ENCODE data around the gene EGFR. TPM values are rescaled to one million over a fixed set of nuclear protein-coding genes. Genes with fewer than 3 reads are reported as not detected.
A peak's percentile ranks its signal among the peaks of the same experiment; 100 is the strongest.

EGFR gene
- total and polyA plus RNA-seq, 5 experiments from 2014 or later, result not detected

GRCh38 chr7:55128693-55129394, 110.0 kb downstream of the EGFR start:
- Mint-ChIP-seq H3K9me3 (no peaks in the 10 kb centered on the region), H3K27me3 (peaks cover 0 to 22% (median 6%) of the 10 kb centered on the region in 5 donors), H3K4me1 (no peaks in the 10 kb centered on the region), H3K4me3 (no peak overlapping the region), H3K36me3 (no peaks in the 10 kb centered on the region), H3K27ac (no peak overlapping the region)
- DNase-seq, result no peak
- POLR2A ChIA-PET, result no interaction called here
- no peak for ATAC-seq

DNA sequence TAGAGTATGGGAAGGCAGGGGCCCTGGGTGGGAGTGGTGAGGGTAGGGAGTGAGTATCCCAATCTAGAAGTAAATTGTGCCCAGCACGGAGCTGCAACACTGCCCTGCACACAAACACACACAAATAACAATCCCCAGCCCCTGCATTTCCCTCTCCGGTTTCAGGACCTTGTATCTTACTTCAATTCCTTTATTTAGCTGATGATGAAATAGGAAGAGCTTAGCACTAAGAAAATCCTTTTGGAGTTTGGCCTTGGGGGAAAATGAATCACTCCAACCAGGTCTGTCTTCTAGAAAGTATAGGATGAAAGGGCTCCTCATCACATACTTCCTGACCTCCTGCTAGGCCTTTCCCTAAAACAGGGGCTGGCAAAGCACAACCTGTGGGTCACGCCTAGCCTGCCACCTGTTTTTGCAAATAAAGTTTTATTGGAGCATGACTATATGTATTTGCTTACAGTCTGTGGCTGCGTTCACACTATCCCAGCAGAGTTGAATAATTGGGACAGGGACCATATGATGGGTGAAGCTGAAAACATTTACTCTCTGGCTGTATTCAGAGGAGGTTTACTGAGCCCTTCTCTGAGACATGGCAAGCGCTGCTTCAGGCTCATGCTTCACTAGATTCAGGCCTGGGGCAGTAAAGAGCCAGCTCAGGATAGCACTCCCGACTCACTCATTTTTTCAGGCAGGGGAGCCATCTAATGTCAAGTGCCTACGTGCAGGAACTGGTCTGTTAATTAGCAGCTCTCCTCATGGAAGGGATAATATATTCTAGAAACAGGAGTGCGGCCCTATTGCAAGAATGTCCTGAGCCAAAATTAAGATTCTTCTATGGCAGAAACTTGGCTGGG, 111.0 kb downstream of the EGFR start:
- DNase-seq (no peak), ATAC-seq (no peak)
- Mint-ChIP-seq H3K36me3 (no peaks in the 10 kb centered on the region), H3K27ac (no peak overlapping the region), H3K9me3 (no peaks in the 10 kb centered on the region), H3K4me1 (no peaks in the 10 kb centered on the region), H3K4me3 (no peak overlapping the region), H3K27me3 (peaks cover 0 to 22% (median 6%) of the 10 kb centered on the region in 5 donors)
- POLR2A ChIA-PET, result no interaction called here

GRCh38 chr7:55130395-55131141, 111.8 kb downstream of the EGFR start:
- Mint-ChIP-seq H3K27ac (no peak overlapping the region), H3K36me3 (no peaks in the 10 kb centered on the region), H3K27me3 (peaks cover 0 to 21% (median 6%) of the 10 kb centered on the region in 5 donors), H3K9me3 (no peaks in the 10 kb centered on the region), H3K4me1 (no peaks in the 10 kb centered on the region), H3K4me3 (no peak overlapping the region)
- no peak for ATAC-seq
- POLR2A ChIA-PET, result no interaction called here
- no peak for DNase-seq

DNA sequence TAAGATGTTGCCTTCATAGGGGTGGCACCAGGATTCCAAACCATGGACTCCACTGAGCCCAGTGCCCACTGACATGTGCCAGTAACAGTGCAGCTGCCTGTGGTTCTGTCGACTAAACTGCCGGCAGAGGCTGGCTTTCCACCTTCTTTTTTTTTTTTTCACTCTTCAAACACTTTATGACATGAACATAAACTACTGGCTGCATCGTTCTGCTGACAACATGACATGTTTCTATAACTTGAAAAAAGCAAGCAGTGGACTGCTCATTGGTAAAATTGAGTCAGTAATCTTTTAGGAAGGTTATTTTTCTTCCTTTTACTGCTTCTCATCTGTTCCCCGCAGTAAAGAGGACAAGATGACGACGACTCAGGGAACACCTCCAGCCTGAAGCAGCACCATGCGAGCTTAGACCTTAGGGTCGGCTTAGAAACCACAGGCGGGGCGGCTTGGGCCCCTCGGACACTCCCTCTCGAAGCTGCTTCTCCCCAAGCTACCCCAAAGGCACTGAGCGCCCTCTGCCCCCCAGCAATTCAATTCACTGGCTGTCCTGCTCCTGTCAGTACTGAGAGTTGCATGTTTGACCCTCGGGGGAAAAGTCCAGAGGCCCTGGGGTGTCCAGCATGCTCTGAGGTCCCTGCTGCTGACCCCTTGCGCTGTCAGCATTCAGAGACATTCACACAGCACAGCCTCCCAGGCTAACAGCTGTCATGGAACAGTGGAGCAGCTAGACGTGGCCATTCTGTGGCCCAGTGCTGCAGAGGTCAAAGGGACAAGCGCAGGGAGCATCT, 112.5 kb downstream of the EGFR start:
- DNase-seq, result no peak
- no peaks in the 10 kb centered on the region for H3K36me3 Mint-ChIP-seq
- ATAC-seq, result no peak
- no peak overlapping the region for H3K4me3 Mint-ChIP-seq
- no peaks in the 10 kb centered on the region for H3K4me1 Mint-ChIP-seq
- peaks cover 0 to 1% (median 0%) of the 10 kb centered on the region in 9 donors for H3K9me3 Mint-ChIP-seq
- POLR2A ChIA-PET, result no interaction called here
- peaks cover 0 to 13% (median 0%) of the 10 kb centered on the region in 5 donors for H3K27me3 Mint-ChIP-seq
- no peak overlapping the region for H3K27ac Mint-ChIP-seq

DNA sequence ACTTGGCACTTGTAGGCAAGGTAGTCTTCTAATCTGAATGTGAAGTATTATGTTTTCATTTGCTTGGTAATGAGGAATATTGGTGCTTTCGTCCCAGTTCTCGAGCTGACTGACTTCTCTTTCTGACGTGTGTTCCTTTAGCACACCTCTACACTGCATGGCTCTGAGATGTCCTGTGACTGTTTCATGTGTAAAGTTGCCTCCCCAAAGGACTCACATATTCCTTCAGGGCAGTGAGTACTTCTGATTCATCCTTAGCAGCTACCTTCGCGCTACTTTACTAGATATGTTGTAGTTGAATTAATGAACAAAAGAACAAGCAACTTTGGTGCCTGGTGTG, 113.7 kb downstream of the EGFR start:
- DNase-seq (no peak), ATAC-seq (no peak)
- Mint-ChIP-seq H3K36me3 (no peaks in the 10 kb centered on the region), H3K4me1 (no peaks in the 10 kb centered on the region), H3K4me3 (no peak overlapping the region), H3K27me3 (peaks cover 0 to 13% (median 0%) of the 10 kb centered on the region in 5 donors), H3K9me3 (peaks cover 0 to 4% (median 0%) of the 10 kb centered on the region in 9 donors), H3K27ac (no peak overlapping the region)
- POLR2A ChIA-PET, result no interaction called here

DNA sequence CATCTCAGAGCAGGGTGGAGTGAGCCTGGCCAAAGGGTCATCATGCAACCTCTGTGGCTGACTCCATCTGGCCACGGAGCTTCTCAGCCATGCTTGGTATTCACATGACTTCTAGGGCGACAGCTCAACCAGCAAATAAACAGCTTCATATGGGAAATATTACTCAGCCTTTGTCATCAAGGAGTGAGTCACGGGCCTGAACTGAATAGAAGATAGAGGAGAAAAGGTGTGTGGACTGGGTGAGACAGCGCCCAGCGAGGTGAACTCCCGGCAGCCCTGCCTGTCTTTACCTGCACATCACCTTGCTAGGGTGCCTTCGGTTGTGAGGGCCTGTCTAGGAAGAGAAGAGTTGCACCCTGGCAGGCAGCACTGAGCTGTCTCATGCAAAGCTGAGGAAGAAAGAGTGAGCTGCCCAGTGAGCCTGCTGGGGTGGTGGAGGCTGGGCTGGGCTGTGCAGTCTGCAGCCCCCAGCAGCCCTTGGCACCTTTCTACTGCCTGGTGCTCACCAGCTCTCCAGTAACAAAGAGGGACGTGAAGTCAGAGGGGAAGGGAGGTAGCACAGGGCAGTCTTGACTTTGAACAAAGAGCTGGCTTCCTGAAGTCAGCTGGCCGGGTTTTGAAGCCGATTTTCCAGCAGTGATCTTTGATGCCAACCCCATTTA, 114.2 kb downstream of the EGFR start:
- ATAC-seq (no peak), DNase-seq (no peak)
- POLR2A ChIA-PET, result no interaction called here
- no peaks in the 10 kb centered on the region for H3K4me1 Mint-ChIP-seq
- H3K36me3 Mint-ChIP-seq, result no peaks in the 10 kb centered on the region
- H3K27me3 Mint-ChIP-seq, result peaks cover 0 to 13% (median 0%) of the 10 kb centered on the region in 5 donors
- peaks cover 0 to 8% (median 0%) of the 10 kb centered on the region in 9 donors for H3K9me3 Mint-ChIP-seq
- H3K4me3 Mint-ChIP-seq, result no peak overlapping the region
- peak overlapping the region in 1 of 10 donors; percentile 62 for H3K27ac Mint-ChIP-seq

DNA sequence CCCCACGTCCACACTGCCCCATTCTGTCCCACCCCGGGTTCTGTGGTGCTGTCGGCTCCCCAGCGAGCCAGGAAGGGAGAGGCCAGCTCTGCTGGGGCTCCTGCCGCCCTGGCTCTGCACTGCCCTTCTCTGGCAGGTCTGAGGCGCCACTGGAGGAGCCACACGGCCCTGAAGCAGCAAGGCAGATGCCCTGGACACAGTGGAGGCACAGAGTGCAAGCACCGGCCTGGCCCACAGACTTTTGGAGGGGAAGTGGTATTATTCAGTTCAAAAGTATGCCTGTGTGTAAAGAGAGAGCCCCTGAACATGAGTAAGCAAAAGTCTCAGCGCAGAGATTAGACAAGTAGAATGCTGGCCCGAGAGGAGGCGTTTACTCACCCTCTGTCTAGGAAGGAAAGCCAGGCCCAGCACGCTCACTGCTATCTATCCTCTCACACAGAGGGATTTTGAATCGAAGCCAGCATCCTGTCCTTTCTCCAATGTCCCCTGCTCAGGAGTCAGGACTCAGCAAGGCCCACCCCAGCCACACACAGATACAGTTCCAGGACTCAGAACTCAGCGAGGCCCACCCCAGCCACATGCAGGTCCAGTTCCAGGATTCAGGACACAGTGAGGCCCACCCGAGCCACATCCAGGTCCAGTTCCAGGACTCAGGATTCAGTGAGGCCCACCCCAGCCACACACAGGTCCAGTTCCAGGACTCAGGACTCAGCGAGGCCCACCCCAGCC, 115.0 kb downstream of the EGFR start:
- peaks cover 0 to 3% (median 0%) of the 10 kb centered on the region in 3 donors for H3K36me3 Mint-ChIP-seq
- H3K4me1 Mint-ChIP-seq, result no peaks in the 10 kb centered on the region
- no peak overlapping the region for H3K4me3 Mint-ChIP-seq
- H3K27me3 Mint-ChIP-seq, result peaks cover 0 to 13% (median 1%) of the 10 kb centered on the region in 5 donors
- no peak overlapping the region for H3K27ac Mint-ChIP-seq
- ATAC-seq (no peak), DNase-seq (no peak)
- peaks cover 0 to 11% (median 5%) of the 10 kb centered on the region in 9 donors for H3K9me3 Mint-ChIP-seq
- POLR2A ChIA-PET, result no interaction called here

DNA sequence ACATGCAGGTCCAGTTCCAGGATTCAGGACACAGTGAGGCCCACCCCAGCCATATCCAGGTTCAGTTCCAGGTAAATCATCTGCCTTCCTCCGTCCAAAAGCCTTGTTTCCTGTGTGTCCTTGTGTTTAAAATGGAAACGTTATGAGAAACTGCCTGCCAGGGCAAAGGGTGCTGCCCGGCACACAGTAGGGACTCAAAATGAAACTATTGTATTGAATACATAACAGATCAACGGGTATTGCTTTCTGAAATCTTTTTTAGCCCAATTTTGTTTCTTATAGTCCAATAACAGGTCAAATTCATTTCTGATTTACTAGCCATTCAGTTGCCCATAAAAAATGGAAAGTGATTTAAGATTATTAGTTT, 115.5 kb downstream of the EGFR start:
- DNase-seq, result no peak
- Mint-ChIP-seq H3K27ac (no peak overlapping the region), H3K4me1 (no peaks in the 10 kb centered on the region), H3K9me3 (peaks cover 0 to 16% (median 10%) of the 10 kb centered on the region in 9 donors), H3K4me3 (no peak overlapping the region), H3K27me3 (peaks cover 0 to 7% (median 1%) of the 10 kb centered on the region in 5 donors), H3K36me3 (peaks cover 0 to 8% (median 0%) of the 10 kb centered on the region in 3 donors)
- POLR2A ChIA-PET, result no interaction called here
- no peak for ATAC-seq

DNA sequence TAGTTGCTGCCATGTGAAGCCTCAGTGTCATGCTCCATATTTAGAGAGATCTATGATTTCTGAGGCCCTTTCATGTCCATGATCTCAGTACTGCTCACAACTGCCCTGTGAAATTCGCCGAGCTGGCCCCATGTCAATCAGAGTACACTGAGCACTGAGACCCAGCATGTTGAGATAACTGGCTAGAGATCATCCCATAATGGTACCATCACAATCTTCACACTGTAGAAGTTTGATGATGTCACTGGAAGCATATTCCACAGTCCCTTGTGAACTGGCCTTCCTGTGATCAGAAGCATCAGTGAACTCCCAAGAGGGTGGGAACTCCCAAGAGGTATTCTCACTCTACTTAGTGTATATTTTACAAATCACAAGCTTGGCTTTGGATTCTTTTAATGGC, 116.0 kb downstream of the EGFR start:
- peaks cover 0 to 8% (median 0%) of the 10 kb centered on the region in 3 donors for H3K36me3 Mint-ChIP-seq
- H3K4me3 Mint-ChIP-seq, result no peak overlapping the region
- H3K9me3 Mint-ChIP-seq, result peaks cover 0 to 16% (median 10%) of the 10 kb centered on the region in 9 donors
- H3K27me3 Mint-ChIP-seq, result peaks cover 0 to 7% (median 1%) of the 10 kb centered on the region in 5 donors
- DNase-seq, result no peak
- POLR2A ChIA-PET, result no interaction called here
- ATAC-seq, result no peak
- H3K4me1 Mint-ChIP-seq, result no peaks in the 10 kb centered on the region
- H3K27ac Mint-ChIP-seq, result no peak overlapping the region

DNA sequence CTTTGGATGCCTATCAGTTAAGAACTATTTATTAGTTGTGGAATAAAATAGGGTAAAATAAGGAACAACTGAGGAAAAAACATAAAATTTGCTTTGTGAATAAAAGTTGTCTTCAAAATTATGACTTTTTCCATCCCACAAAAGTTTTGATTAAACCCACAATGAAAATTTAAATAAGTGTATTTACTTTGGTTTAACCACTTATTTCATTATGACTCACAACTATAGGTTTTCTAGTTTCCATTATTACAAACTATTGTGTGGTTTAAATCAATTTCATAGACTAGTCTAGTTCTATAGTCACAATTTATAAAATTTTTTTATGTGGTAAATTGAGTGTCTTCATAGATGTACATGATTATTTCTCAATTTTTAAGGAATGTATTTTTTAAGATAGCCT, 116.6 kb downstream of the EGFR start:
- POLR2A ChIA-PET, result no interaction called here
- Mint-ChIP-seq H3K27ac (no peak overlapping the region), H3K4me1 (no peaks in the 10 kb centered on the region), H3K36me3 (peaks cover 0 to 8% (median 0%) of the 10 kb centered on the region in 3 donors), H3K27me3 (peaks cover 0 to 7% (median 1%) of the 10 kb centered on the region in 5 donors), H3K4me3 (no peak overlapping the region), H3K9me3 (peaks cover 0 to 16% (median 10%) of the 10 kb centered on the region in 9 donors)
- no peak for DNase-seq
- ATAC-seq, result no peak

GRCh38 chr7:55138663-55139062, 119.8 kb downstream of the EGFR start:
- H3K36me3 Mint-ChIP-seq, result peaks cover 0 to 8% (median 0%) of the 10 kb centered on the region in 3 donors
- ATAC-seq, result no peak
- H3K27me3 Mint-ChIP-seq, result peaks cover under 1 to 9% (median 4%) of the 10 kb centered on the region in 5 donors
- H3K9me3 Mint-ChIP-seq, result peaks cover 0 to 16% (median 10%) of the 10 kb centered on the region in 9 donors
- POLR2A ChIA-PET, result no interaction called here
- DNase-seq, result no peak
- H3K4me3 Mint-ChIP-seq, result no peak overlapping the region
- H3K4me1 Mint-ChIP-seq, result no peaks in the 10 kb centered on the region
- H3K27ac Mint-ChIP-seq, result no peak overlapping the region

All from naive thymus-derived CD8-positive, alpha-beta T cell (primary cell).